GM19452 (cell line): ENCODE data around the gene MRNIP.
A peak's percentile ranks its signal among the peaks of the same experiment; 100 is the strongest.

ENCODE experiments used
- ATAC-seq: cut with Tn5 transposase; IDR thresholded peaks from one replicate; pipeline ENCODE4 v1.9.1; 2021; ENCODE audit not compliant: unreplicated experiment

The MRNIP gene

DNA sequence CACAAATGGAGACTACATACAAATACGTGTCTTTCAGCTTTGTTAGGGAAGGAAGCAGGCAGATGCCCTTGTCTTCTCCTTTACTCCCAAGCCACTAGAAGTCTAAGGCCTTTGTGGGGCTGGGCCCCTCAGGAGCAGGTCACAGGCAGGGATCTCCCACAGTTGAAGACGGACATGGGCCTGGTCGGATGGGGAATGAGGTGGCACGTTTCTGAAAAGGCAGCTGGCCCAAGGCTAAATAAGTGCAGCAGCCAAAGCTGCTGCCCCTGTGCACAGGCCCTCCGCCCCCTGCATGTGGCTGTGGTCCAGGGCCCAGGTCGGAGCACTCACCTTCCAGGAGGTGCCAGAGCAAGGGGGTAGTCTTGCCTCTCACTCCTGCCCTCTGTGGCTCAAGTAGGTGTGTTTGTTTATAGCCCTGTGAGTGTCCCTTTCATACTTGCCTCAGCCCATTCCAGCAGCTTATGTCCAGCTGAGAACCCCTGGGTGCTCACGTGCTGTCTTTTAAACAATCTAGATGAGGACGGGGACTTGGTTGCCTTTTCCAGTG lies 36.1 kb downstream of the MRNIP start:
- no peak for ATAC-seq

DNA sequence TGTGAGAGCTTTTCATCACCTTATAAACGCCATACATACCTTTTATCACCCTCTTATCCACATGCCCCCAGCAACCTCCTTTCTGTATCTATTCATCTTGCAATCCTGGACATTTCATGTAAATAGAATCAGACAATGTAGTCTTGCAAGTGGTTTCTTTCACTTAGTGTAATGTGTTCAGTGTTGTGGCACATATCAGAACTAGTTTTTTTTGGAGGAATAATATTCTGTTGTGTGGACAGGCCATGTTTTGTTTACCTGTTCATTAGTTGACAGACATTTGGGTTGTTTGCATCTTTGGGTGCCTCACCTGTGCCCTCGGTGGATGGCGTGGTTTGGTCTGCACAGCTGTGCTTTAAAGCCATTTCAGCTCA lies 36.6 kb downstream of the MRNIP start:
- no peak for ATAC-seq

- peak; percentile 38 for ATAC-seq
Observed at GRCh38 chr5:179821298-179822058, 37.1 kb downstream of the MRNIP start.

DNA sequence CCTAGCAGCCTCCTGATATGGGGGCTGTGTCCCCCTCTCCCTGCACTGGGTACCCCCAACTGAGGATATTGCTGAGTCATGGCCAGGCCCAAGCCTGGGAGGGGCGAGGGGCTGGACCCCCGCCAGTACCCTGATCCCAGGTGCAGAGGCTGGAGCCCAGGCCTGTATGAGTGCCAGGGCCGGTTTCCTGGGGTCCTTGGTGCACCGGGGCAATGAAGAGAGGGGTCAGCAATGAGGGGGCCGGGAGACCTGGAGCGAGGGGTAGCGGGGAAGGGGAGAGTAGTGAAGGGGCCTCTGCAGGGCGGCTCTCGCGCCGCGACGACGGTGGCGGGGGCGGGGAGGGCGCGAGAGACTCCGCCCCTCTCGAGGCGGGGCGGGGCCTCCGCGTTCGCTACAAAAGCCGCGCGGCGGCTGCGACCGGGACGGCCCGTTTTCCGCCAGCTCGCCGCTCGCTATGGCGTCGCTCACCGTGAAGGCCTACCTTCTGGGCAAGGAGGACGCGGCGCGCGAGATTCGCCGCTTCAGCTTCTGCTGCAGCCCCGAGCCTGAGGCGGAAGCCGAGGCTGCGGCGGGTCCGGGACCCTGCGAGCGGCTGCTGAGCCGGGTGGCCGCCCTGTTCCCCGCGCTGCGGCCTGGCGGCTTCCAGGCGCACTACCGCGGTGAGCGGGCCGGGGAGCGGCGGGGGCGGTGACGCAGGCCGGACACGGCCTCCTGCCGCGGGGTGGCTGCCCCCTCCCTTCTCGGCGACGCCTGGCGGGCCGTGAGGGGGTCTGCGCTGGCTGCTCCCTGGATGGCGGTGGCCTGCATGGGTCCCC lies 37.9 kb downstream of the MRNIP start, which contains the start of gene SQSTM1:
Gene SQSTM1 (plus strand): TSS at position 423 of the 815 bp plus-strand sequence. CDS start 32 bp downstream, at position 455.
- peak; percentile 41 for ATAC-seq

GRCh38 chr5:179820127-179820482 lies 38.5 kb downstream of the MRNIP start:
- ATAC-seq, result no peak

DNA sequence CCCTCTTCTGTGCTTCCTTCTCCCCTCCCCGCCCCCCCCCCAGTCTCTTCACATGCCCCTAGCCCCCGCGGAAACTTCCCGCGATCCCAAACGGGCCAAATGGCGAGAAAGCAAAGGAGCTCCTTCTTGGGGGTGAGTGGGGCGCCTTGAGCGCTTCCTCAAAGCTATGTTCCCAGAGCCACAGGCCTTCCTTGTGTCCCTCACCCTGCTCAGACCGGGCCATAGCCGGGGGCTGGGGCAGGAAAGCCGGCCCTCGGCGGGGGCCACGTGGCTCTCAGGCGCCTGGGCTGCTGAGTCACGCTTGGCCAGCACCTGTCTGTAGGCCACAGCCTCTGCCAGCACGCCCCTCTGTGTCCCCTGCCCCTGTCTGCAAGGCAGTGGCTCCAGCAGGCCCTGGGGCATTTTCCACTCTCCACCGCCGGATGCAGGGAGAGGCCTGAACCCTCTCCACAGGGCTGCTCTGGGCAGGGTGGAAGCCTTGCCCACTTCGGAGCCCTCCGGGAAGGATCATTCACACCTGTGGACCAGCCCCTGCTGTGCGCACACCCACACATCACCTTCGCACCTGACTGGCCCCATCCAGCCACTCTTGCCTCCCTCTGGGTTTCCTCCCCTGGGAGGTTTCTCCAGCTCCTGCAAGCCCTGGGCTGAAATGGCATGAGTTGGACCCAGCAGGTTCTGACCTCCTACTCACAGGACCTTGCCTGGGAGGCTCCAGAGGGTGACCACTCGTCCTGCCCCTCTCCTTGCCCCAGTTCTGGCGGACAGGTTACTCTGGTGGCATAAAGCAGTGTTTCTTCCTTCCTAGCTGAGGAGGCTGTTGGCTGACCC lies 39.1 kb downstream of the MRNIP start:
- ATAC-seq, result peak; percentile 18

GRCh38 chr5:179818746-179819295 lies 39.8 kb downstream of the MRNIP start:
- peak; percentile 58 for ATAC-seq

GRCh38 chr5:179817890-179818745 lies 40.5 kb downstream of the MRNIP start:
- ATAC-seq, result no peak

DNA sequence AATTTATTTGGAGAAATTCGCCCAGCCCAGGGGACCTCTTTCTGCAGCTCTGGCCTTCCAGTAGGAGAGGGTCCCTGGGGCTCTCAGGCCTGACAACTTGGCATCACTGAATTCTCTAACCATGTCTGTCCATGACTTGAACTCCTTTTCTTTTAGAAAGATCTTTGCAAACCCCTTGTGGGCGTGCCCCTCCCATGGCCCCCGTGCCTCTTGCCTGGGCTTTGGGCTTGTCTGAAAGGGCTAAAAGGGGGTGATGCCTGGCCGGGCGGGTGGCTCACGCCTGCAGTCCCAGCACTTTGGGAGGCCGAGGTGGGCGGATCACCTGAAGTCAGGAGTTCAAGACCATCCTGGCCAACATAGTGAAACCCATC lies 41.2 kb downstream of the MRNIP start:
- no peak for ATAC-seq

DNA sequence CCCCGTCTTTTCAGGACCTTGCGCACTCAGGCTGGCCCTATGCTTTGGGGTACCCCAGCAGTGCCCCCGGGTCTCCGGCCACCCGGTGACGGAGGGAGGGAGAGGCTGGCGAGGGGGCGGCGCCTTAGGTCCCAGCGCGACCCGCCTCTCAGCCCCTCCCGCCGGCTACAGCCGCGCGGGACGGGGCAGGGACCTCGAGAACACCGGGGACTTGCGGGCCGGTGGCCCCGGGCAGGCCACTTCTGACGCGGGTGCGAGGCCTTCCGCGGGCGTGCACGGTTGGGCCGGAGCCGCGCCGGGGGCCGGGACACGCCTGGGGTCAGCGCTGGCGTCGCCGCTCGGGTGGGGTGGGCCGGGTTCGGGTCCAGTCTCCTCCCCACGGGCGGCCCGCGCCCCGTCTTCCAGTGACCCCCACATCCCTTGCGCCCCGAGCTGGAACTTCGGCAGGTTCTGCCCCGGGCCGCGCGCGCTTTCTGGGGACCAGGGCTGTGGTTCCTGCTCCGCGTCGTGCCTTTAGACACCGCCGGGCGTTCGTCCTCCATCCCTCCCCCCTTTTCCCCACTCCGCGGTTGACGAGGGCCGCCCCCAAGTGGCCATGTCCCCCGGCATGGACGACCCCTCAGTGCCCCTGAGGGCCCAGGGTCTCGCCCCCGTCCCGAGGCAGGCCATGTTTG lies 41.7 kb downstream of the MRNIP start:
- no peak for ATAC-seq

GRCh38 chr5:179816401-179816795 lies 42.2 kb downstream of the MRNIP start:
- no peak for ATAC-seq

DNA sequence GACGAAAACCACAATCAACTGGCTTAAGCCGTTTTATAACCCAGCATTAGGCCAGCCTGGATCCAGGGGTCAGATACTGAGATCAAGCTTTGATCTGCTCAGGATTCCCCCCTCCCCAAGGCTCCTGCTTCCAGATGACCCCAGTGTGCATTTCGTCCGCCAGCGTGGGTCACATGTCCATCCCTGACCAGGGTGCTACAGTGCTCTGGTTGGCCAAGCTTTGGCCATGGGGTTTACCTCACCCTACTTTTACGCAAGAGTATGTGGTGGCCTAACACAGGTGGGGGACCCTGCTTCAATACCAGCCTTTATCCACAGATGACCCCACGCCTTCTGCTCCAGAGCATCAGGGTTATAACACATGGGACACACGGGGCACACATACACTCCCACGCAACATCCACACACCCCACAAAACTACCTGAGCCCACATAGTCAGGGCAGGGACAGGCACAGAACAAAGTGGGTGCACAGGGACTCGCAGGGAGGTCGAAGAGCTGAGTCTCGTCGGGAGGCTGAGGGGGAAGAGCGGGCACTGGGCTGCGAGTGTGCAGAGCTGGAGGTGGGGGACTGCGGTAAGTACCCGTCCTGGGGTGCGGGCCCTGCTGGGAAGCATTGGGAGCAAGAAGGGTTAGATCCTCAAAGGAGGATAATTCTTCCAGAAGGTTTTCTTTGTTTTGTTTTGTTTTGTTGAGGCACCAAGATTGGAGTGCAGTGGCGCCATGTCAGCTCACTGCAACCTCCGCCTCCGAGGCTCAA lies 42.9 kb downstream of the MRNIP start:
- ATAC-seq, result no peak

DNA sequence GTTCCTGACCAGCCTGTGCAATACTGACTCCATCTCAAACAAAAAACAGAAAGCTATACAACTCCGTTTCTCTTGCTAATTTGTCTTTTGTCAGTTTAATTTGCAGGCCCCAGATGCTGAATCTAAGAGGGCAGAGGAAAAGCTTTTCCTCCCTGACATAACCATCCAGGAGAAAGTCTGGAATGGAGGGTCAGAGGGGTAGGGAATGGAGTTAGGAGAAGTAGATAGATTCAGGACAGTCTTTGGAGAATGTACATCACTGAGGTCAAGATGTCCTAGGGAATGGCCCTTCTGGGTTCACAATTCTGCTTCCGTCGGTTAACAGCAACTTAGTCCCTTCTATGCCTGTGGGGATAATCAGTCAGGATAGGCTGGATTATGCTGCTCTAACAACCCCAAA lies 44.5 kb downstream of the MRNIP start:
- ATAC-seq, result no peak

GRCh38 chr5:179812997-179813607 lies 45.5 kb downstream of the MRNIP start:
- no peak for ATAC-seq

GRCh38 chr5:179812135-179812825 lies 46.3 kb downstream of the MRNIP start:
- ATAC-seq, result no peak

DNA sequence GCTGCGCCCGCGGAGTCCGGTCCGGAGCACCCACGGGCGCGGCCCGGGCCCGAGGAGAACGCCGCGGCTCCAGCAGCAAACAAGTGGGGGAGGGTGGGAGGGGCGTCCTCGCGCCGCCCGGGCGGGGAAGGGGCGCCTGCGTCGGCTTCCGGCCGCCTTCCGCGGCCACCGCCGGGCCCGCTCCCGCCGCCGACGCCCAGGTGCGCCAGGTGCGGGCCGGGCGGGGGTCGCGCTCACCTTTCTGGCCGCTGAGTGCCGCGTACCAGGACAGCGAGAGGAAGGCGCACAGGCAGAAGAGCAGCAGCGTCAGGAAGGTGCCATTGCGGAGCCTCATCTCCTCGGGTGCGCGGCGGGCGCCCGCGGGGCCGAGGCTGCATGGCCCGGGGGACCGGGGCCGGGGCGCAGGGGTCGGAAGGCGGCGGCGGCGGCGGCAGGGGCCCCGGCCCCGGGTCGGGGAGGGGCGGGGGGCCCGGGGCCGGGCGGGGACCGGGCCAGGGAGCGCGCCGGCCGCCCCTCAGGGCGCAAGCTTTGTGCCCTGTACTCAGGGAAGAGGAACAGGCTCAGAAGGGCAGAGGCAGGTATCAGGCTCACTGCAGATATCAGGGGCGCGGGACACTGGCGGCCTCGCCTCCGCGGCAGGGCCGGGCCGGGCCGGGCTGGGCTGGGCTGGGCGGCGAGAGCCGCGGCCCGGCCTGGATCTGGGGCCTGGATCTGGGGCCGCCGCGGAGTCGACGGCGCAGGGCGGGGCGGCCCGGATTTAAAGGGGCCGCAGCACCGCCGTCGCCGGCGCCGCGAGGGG lies 52.2 kb downstream of the MRNIP start, which contains the start of gene MGAT4B:
Gene MGAT4B (minus strand): TSS at position 617 of the 799 bp plus-strand sequence. CDS start 283 bp downstream, at position 334.
- ATAC-seq, result peak; percentile 71
